ENCODE data around the gene ZNF750.

ZNF750 gene

GRCh38 chr17:82795615-82796014 lies 44.2 kb downstream of the ZNF750 start:
- no peak overlapping the region for H3K27ac ChIP-seq
- TF ChIP-seq CTCF (conservative IDR thresholded peaks at IDR 0.05): no peak
- TF ChIP-seq ZFX (IDR thresholded peaks at IDR 0.05): no peak

GRCh38 chr17:82794781-82795482 lies 44.9 kb downstream of the ZNF750 start:
- TF ChIP-seq ZFX (IDR thresholded peaks at IDR 0.05) (no peak), CTCF (conservative IDR thresholded peaks at IDR 0.05) (no peak)
- no peak overlapping the region for H3K27ac ChIP-seq

- no peak overlapping the region for H3K27ac ChIP-seq
- TF ChIP-seq CTCF (conservative IDR thresholded peaks at IDR 0.05) (no peak), ZFX (IDR thresholded peaks at IDR 0.05) (no peak)
These were observed 45.7 kb downstream of the ZNF750 start for GRCh38 chr17:82793974-82794630.

- no peak overlapping the region for H3K27ac ChIP-seq
These were observed 48.3 kb downstream of the ZNF750 start for GRCh38 chr17:82791532-82791931.

GRCh38 chr17:82790391-82790790 lies 49.4 kb downstream of the ZNF750 start:
- no peak overlapping the region for H3K27ac ChIP-seq
- no peak for TF ChIP-seq ZFX (IDR thresholded peaks at IDR 0.05)
- no peak for TF ChIP-seq CTCF (conservative IDR thresholded peaks at IDR 0.05)

More at GRCh38 chr17:82791532-82791931, 48.3 kb downstream of the ZNF750 start:
- TF ChIP-seq CTCF (conservative IDR thresholded peaks at IDR 0.05) (no peak), ZFX (IDR thresholded peaks at IDR 0.05) (no peak)

GRCh38 chr17:82789806-82790205 lies 50.0 kb downstream of the ZNF750 start:
- no peak overlapping the region for H3K27ac ChIP-seq
- no peak for TF ChIP-seq ZFX (IDR thresholded peaks at IDR 0.05)
- no peak for TF ChIP-seq CTCF (conservative IDR thresholded peaks at IDR 0.05)

- no peak overlapping the region for H3K27ac ChIP-seq
- no peak for TF ChIP-seq CTCF (conservative IDR thresholded peaks at IDR 0.05)
- no peak for TF ChIP-seq ZFX (IDR thresholded peaks at IDR 0.05)
These were observed 50.7 kb downstream of the ZNF750 start for GRCh38 chr17:82789051-82789592.

All from C4-2B (cell line).